ENCODE results near the gene KLHL10.

The KLHL10 gene

GRCh38 chr17:41800601-41801373 lies 36.8 kb upstream of the KLHL10 start:
- Histone ChIP-seq H3K9me3 (ENCODE audit: low read depth, low read length) (no peaks in the 10 kb centered on the region), H3K36me3 (ENCODE audit: insufficient read depth, low read length) (no peaks in the 10 kb centered on the region), H3K9ac (ENCODE audit: insufficient read length) (no peak overlapping the region), H3K4me3 (no peak overlapping the region), H3K27ac (no peak overlapping the region)
- no peak for TF ChIP-seq FOXP2 (optimal IDR thresholded peaks at IDR 0.05; ENCODE audit: control extremely low read depth, extremely low read length, insufficient read depth)
- no peak for TF ChIP-seq EZH2 (IDR thresholded peaks at IDR 0.05)
- TF ChIP-seq POLR2AphosphoS5 (IDR thresholded peaks at IDR 0.05; ENCODE audit: borderline replicate concordance, low read depth, low read length) = no peak
- no peak for DNase-seq (ENCODE audit: low read depth, low spot score)

- TF ChIP-seq POLR2AphosphoS5 (IDR thresholded peaks at IDR 0.05; ENCODE audit: borderline replicate concordance, low read depth, low read length) (peak; percentile 39; the same call in 1 of the 2 replicates), EZH2 (IDR thresholded peaks at IDR 0.05) (no peak)
- no peak for DNase-seq (ENCODE audit: low read depth, low spot score)
- Histone ChIP-seq H3K9ac (ENCODE audit: insufficient read length) (no peak overlapping the region), H3K9me3 (ENCODE audit: low read depth, low read length) (no peaks in the 10 kb centered on the region), H3K27ac (no peak overlapping the region), H3K36me3 (ENCODE audit: insufficient read depth, low read length) (no peaks in the 10 kb centered on the region), H3K4me3 (no peak overlapping the region)
Measured at GRCh38 chr17:41801374-41802271, 36.0 kb upstream of the KLHL10 start.

GRCh38 chr17:41803049-41804020 lies 34.3 kb upstream of the KLHL10 start:
- no peaks in the 10 kb centered on the region for H3K9me3 ChIP-seq (ENCODE audit: low read depth, low read length)
- H3K36me3 ChIP-seq (ENCODE audit: insufficient read depth, low read length) = no peaks in the 10 kb centered on the region
- no peak overlapping the region for H3K9ac ChIP-seq (ENCODE audit: insufficient read length)
- H3K27ac ChIP-seq = no peak overlapping the region
- H3K4me3 ChIP-seq = no peak overlapping the region
- no peak for TF ChIP-seq EZH2 (IDR thresholded peaks at IDR 0.05)
- no peak for TF ChIP-seq POLR2AphosphoS5 (IDR thresholded peaks at IDR 0.05; ENCODE audit: borderline replicate concordance, low read depth, low read length)
- no peak for TF ChIP-seq FOXP2 (optimal IDR thresholded peaks at IDR 0.05; ENCODE audit: control extremely low read depth, extremely low read length, insufficient read depth)
- no peak for DNase-seq (ENCODE audit: low read depth, low spot score)

GRCh38 chr17:41806685-41807445 lies 30.8 kb upstream of the KLHL10 start:
- Histone ChIP-seq H3K27ac (no peak overlapping the region), H3K9me3 (ENCODE audit: low read depth, low read length) (no peaks in the 10 kb centered on the region), H3K4me3 (no peak overlapping the region), H3K9ac (ENCODE audit: insufficient read length) (no peak overlapping the region), H3K36me3 (ENCODE audit: insufficient read depth, low read length) (no peaks in the 10 kb centered on the region)
- DNase-seq (ENCODE audit: low read depth, low spot score) = no peak
- TF ChIP-seq POLR2AphosphoS5 (IDR thresholded peaks at IDR 0.05; ENCODE audit: borderline replicate concordance, low read depth, low read length) (no peak), EZH2 (IDR thresholded peaks at IDR 0.05) (no peak), FOXP2 (optimal IDR thresholded peaks at IDR 0.05; ENCODE audit: control extremely low read depth, extremely low read length, insufficient read depth) (no peak)

GRCh38 chr17:41810659-41811548 lies 26.7 kb upstream of the KLHL10 start:
- H3K27ac ChIP-seq = no peak overlapping the region
- DNase-seq (ENCODE audit: low read depth, low spot score) = no peak

GRCh38 chr17:41811549-41812380 lies 25.9 kb upstream of the KLHL10 start, which contains the start of gene P3H4:
TSS of gene P3H4 (minus strand) at chr17:41811949. CDS start at chr17:41811915, 34 bp downstream.
- Histone ChIP-seq H3K27ac (no peak within 1 kb of the TSS), H3K36me3 (ENCODE audit: insufficient read depth, low read length) (no peaks in the 10 kb centered on the region), H3K9me3 (ENCODE audit: low read depth, low read length) (no peaks in the 10 kb centered on the region), H3K9ac (ENCODE audit: insufficient read length) (peak within 1 kb of the TSS; percentile 80), H3K4me3 (peak within 1 kb of the TSS; percentile 95)
- TF ChIP-seq FOXP2 (optimal IDR thresholded peaks at IDR 0.05; ENCODE audit: control extremely low read depth, extremely low read length, insufficient read depth) (peak; percentile 44), POLR2AphosphoS5 (IDR thresholded peaks at IDR 0.05; ENCODE audit: borderline replicate concordance, low read depth, low read length) (no peak; the same call in 1 of the 2 replicates), EZH2 (IDR thresholded peaks at IDR 0.05) (no peak)
- no peak for DNase-seq (ENCODE audit: low read depth, low spot score)

More at GRCh38 chr17:41810659-41811548, 26.7 kb upstream of the KLHL10 start:
- H3K9me3 ChIP-seq (ENCODE audit: low read depth, low read length) = no peaks in the 10 kb centered on the region
- no peaks in the 10 kb centered on the region for H3K36me3 ChIP-seq (ENCODE audit: insufficient read depth, low read length)
- H3K4me3 ChIP-seq = peak overlapping the region; percentile 95
- TF ChIP-seq FOXP2 (optimal IDR thresholded peaks at IDR 0.05; ENCODE audit: control extremely low read depth, extremely low read length, insufficient read depth) (no peak), POLR2AphosphoS5 (IDR thresholded peaks at IDR 0.05; ENCODE audit: borderline replicate concordance, low read depth, low read length) (no peak), EZH2 (IDR thresholded peaks at IDR 0.05) (no peak)
- H3K9ac ChIP-seq (ENCODE audit: insufficient read length) = peak overlapping the region; percentile 80
